Colon (tissue), 2 donors: ENCODE data around the gene CBR4.

Experiments
- FAIRE-seq: peaks from 2 replicates; lab custom pipeline; 2012; peaks lifted over from hg19 to GRCh38; lab: Jason Lieb, UNC
- donor health status: control.
- donor health status: control.

Gene CBR4

DNA sequence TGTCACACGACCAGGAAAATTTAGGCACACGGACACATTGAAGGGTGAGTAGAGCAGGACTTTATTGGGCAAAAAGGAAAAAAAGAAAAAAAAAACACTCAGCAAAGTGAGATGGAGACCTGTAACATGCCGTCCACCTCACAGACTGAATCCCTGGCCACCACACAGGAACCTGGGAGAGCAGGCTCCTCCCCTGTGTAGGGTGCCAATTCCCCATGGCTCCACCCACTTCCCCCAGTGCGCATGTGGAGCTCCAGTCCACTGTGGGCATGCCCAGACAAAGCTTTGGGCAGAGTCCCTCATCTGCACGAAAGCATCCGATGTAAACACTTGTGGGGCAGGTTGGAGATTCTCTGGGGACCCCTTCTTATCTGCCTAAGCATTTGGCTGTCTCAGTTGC, 23.6 kb upstream of the CBR4 start:
- FAIRE-seq = no peak

DNA sequence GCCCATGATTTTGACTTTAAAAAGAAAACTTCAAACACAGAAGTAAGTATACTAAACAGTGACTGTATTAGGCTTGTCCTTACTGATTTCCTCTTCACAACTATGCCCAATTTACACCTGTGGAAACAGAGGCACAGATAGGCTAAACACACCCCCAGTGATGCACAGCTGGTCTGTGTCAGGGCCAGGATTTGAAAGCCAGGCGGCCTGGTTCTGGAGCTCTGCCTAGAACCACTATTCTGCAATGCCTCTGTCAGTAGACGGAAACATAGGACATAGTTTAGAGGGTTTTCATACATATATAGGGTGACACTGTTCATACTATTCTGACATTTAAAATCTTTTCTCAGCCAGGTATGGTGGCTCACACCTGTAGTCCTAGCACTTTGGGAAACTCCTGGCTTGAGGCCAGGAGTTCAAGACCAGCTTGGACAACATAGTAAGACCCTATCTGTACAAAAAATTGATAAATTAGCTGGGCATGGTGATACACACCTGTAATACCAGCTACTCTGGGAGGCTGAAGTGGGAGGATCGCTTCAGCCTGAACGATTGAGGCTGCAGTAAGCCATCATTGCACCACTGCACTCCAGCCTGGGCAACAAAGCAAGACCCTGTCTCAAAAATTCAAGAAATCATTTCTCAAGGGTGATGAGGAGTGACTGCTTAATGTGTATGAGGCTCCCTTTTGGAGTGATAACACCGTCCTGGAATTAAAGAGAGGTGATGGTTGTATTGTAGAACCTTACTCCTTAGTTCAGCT, 23.0 kb upstream of the CBR4 start:
- FAIRE-seq = no peak

DNA sequence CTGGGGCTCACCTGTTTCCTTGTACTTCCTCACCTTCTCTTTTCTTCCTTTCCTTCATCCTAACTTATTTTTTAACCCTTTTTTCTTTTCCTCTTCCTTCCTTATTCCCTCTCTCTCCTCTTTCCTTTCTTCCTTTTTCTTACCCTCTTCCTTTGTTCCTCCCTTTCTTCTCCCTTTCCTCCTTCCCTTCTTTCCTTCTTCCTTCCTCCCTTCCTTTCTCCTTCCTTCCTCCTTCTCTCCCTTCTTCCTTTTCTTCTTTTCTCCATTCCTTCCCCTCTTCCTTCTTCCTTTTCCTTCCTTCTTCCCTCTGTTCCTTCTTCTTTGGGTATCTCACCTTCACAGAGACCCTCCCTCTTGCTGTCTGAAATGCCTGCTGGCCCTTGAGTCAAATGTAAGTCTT, 22.1 kb upstream of the CBR4 start:
- FAIRE-seq = no peak

DNA sequence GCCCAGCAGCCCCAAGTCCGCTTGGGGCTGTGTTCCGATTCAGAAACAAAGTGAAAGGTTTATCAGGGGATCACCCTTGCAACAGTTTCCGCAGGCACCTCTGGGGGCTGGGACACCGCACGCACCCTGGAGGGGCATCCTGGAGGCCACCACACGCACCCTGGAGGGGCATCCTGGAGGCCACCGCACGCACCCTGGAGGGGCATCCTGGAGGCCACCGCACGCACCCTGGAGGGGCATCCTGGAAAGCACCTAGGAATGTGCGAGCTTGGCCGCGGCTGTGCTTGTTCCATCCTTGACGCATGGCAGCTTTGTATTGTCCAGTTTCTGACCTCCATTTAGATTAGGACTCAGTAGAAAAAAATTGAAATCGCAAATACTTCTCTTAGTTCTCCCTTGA, 21.3 kb upstream of the CBR4 start:
- no peak for FAIRE-seq

DNA sequence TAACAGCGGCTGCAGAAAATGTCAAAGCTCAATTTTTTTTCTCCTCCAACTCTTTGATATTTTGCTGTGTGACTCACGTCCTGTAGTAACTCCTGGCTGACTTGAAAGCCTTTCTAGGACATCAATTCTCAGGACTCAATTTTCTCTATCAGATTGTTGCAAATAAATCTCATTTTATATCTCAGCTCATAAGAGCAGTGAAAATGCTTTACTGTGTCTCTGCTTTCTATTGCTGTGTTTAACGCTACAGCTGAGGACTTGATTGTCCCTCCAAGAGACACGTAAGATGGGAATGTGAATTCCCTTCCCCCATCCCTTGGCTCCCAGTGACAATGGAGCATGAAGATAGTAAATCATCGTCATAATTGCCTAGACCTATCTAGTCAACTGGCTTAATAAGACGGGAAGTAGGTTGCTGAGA, 20.5 kb upstream of the CBR4 start:
- FAIRE-seq = no peak

DNA sequence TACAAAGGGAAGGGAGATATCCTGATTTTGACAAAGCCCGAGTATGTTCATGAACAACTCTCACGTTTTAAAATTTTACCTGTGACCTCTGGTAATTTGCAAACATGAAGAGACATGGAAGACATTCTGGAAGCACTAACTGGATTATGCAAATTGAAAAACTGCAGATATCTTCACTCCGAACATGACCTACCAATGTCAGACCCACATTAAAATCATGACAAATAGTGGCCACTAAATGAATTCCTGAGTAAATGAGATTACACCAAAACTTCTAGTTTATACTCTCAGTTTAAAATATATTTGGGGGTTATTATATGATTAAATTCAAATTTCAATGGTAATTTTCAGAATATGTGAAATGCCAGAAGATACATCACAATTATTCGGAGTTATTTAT, 19.9 kb upstream of the CBR4 start:
- FAIRE-seq = no peak

DNA sequence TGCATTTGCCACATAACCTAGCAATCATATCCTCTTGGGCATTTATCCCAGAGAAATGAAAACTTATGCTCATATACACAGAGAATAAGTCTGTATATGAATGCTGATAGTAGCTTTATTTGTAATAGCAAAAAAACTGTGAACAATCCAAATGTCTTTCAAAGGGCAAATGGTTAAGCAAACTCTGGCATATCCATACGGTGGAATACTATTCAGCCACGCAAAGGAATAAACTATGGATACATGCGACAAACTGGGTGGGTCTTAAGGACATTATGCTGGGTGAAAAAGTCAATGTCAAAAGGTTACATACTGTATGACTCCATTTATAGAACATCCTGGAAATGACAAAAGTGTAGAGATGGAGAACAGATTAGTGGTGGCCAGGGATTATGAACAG, 17.6 kb upstream of the CBR4 start:
- no peak for FAIRE-seq

DNA sequence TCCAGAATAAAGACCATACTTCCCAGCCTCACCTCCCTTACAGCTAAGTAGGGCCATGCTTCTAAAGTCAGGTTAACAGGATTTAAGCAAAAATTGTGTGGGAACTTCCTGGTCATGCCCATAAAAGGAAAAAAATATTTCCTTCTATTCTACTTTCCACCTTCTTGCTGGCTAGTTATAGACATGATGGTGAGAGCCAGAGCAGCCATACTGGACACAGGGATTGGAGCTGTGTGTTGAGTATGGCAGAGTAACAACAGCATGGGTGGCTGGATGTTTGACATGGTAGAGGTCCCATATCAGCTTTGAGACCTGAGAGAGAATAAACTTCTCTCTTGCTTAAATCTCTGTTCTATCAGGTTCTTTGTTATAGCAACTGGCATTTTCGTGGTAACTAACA, 15.1 kb upstream of the CBR4 start:
- FAIRE-seq = no peak

DNA sequence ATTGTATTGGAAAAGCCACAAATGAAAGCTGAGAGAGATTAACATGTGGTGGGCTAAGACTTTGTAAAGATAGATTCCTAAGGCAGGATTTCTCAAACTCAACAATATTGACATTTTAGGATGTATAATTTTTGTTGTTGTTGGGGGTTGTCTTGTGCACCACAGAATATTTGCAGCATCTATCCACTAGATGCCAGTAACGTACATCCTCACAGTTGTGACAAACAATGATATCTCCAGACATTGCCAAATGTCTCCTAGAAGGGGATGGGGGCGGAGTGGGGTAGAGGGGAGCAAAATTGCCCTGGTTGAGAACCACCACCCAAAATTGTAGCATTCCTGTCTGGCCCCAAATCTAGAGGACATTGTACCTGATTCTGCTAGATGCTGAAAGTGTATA, 14.7 kb upstream of the CBR4 start:
- no peak for FAIRE-seq

DNA sequence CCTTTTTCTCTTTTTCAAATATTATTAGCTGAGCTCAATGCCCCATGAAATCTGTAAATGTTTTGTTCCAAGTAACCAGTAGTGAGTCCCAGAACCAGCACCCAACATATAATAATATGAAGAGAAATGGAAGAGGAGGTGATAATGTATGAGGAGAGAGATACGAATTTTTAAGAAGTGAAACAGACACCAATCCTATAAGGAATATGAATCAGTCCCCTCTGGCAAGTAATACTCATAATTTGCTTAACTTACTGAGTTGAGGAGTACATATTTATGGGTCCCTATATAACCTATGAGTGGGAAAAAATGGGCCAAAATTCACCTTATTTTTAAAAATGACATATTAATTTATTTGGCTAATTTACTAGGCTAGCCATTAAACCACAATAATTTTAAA, 8.4 kb upstream of the CBR4 start:
- FAIRE-seq = no peak

DNA sequence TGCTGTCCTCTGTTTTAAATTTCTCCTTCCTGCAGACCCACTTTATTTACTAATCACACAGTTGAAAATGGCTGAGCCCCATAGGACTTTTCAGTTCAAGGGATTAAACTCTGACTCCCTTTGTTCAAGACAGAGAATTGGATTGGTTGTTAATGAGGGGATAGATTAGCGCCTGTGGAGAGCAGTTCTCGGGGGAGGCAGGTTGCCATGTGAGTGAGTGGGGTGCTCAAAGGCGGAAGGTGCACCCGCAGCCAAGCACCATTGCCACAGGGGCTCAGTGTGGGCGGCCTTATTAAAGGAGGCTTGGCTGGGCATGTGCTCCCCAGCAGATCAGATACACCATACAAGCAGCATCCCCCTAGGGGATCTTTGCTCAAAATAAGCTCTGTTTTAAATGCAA, 7.9 kb upstream of the CBR4 start:
- no peak for FAIRE-seq

DNA sequence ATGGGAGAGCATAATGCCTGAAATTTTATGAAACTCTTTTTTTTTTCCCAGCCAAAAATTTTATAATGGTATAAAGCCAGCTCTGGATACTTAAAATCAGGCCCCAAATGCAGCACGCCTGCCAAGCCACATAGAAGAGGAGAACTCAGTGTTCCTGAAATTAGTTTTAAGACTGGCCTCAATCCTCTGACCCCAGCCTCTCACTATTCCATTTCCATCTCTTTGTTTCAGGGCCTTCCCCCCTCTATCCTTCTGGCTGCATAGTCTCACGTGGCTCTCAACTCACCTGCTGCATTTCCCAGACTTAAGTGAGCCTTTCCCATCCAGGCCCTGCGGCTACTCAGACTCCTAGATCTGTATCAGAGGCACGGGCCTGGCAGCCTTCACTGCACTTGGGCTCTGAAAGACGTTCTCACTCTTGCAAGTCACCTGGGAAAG, 5.2 kb upstream of the CBR4 start:
- no peak for FAIRE-seq

DNA sequence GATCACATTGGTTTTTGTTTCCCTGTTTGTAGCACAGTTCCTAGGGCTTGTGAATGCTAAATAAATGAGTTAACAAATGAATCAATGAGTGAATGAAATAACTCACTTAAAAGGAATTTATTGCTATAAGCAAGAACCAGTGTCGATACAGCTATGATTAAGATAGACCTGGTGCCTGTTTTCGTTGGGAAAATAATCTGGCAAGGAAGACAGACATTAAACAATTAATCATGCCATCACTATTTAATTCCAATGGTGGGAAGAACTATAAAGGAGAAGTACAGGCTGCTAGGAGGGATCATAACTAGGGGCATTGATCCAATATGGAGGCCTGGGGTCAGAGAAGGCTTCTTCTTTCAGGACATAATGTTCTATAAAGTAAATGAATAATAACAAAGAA, 4.5 kb upstream of the CBR4 start:
- FAIRE-seq = no peak

DNA sequence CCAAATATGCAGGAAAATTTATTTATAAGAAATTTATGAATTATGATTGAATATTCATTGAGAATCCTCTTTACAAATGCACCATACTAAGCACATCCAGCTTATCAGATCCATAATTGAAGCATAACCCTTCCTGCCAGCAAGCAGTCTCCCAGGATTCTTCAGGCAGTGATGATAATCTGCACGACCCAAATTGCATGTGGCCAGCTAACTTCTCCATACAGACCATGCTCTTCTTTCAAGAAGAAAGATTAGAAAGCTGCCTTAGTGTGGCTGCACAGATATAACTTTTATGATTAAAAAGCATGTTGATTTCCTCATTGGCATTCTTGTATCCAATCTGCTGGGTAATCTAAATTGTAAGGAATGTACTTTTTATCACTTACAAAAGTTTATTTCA, 3.3 kb upstream of the CBR4 start:
- no peak for FAIRE-seq

DNA sequence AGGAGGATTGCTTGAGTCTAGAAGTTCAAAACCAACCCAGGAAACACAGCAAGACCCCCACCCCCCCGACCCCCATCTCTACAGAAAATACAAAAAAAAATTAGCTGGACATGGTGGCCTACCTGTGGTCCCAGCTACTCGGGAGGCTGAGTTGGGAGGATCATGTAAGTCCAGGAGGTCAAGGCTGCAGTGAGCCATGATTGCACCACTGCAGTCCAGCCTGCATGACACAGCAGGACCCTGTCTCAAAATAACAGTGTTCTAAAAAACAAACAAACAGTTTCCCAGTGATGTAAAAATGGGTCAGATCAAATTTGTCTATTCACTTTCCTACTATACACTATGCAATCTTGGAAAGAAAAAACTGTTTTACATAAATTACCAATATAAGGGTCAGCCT, 2.0 kb upstream of the CBR4 start:
- FAIRE-seq = no peak

DNA sequence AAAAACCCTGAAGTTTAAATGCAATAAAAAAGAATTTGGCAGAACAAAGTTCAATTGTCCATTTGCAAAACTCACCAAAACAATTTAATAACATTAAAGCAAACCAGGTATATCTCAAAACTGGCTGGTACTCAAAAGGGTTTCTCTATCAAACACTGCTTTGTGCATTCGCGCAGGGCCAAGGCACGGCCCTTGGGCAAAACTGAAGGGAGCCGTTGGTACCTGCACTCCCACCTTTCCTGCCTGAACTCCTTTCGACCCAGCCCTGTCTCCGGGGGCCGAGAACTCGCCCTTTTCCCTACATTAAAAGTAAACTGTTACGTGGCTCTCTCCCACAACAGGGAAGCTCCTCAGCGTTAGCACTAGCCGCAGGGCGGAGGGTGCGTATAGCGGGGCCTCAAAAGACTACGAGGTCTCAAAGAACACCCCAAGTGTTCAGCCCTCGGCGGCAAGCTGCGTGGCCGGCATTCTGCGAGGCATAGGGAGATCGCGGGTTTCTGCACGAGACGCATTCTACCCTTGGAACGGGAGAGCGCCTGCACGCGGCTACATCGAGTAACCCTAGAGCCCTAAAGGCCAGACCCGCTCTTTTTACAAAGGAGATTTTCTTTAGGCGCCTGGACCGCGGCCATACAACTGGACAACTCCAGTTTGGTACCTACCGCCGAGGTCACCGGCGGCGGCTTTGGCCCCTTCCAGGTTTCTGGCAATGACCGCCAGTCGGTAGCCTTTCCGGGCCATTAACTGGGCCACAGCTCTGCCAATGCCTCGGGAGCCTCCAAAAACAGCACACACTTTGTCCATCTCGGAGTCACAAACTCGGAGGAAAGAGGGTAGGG, 550 bp downstream of the CBR4 start:
- FAIRE-seq = no peak

DNA sequence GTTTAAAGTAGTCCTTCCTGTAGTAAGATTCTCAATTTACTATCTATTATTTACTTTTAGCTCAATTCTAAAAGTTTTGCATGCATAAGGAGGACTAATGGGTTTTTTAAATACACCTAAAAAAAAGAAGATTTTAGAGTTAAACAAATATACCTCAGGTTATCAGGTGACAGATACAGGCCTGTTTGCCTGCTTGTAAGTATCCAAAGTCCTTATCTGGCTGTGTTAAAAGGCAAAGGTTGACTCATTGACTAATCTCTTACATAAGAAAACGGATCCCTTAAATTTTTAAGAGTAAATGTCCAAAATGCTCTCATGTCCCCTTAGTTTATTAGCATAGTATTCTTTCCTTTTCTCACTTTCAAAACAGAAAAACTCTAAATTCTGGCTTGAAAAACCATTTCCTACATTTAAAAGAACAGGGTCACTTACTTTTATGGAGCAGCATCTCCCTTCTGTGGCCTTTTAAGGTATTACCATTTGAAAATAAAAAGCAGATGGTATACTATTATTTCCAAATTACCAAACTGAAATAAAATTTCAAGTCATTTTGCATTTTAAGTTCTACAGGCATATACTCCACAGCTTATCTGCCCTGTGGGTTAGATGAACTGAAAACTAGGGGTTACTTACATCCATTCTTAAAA, 4.5 kb downstream of the CBR4 start:
- peak; percentile 21 for FAIRE-seq

DNA sequence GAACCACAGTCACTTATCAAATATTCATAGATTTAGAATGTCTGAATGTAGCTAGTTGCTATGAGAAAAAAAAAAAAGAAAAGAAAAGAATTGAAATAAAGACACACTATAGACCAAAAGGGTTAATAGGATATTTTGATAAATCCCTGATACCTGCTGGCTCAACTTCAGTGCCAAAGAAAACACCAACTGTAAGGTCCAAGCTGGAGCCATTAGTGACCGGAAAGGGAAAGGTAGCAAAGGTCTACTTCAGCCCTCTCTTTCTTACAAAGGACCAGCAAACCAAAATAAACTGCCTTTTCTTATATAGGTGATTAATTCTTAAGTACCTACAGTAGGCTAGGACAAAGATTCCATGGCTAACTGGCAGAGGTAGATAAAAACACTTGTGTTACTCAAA, 9.7 kb downstream of the CBR4 start:
- FAIRE-seq = no peak

DNA sequence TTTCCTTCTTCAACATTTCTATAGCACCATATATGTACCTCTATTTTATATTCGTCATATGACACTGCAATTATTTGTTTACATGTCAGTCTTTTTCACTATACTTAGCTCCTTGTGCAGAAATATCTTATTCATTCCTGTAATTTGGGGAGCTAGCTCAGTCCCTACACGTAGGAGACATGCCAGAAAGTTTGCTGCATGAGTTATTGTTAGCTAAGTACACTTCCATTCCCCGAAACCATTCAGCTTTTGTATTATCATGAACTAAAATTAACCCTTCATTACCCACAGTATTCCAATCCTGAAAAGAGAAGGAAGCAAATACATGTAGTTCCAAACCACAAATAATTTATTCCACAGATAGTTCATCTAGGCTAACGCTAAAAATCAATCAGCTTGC, 10.2 kb downstream of the CBR4 start:
- FAIRE-seq = no peak

DNA sequence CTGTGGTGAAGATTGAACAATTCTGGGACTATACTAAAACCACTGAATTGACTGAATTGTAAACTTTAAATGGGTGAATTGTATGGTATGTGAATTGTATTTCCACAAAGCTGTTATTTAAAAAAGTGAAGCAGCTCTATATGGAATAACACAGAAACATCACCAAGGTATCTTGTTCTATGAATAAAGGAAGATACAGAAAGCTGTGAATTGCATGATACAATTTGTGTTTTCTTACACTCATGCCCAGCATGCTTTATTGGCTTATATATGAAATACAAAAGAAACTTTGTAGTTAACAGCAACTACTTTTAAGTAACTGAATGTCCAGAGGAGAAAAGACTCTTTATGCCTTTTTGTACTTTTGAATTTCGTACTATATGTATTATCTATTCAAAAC, 11.5 kb downstream of the CBR4 start:
- no peak for FAIRE-seq

DNA sequence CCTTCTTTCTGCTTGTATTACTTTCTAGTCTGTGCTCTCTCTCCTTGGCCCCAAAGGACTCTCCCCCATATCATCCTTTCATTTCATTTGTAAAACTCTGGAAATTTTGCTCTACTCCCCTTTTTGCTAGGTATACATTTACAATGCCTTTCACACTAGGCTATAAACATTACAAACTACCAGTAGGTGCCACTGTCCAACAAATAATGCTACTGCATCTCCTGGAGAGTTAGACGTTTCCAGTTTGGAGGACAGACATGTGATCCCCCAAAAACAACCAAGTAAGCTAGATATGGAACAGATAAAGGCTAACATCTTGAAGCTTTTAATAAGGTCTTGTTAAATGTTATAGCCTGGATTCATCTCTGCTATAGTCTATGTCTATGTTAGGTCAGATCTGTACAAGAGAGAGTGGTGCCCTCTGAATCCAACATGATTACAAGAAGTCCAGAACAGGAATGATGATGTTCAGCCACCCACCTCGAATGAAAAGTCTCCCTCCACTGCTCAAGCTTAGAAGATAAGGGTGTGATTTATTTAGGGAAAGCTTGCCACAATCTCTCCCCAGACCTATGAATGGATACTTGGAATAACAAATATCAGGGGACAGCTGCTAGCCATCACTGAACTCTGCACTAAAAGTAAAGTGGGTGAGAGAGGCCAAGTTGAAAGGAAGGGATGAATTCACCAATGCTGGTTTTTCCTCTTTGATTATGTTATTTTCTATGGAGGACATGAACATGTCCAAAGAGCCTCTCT, 14.3 kb downstream of the CBR4 start:
- FAIRE-seq = no peak

DNA sequence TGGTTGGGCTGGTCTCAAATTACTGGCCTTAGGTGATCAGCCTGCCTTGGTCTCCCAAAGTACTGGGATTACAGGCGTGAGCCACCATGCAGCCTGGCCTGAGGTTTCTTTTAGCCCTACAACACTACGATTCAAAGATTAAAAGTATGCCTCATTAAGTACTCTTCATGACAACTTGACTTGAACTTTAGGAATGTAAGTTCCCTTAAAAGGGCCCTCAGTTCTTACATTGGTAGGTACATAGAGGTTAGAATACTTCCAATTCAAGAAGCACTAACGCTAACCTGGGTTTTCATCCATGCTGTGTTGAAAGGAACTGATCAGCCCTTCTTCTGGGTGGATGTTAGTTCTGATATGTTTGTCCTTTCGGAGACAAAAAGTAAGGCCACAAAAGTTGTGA, 15.1 kb downstream of the CBR4 start:
- no peak for FAIRE-seq
